GM13977 (cell line): Measurements from ENCODE around the gene MIAT.

ENCODE experiments used
- DNase-seq: peaks from one replicate; pipeline ENCODE4 v3.0.0; 2012; ENCODE audit warnings: low spot score
- CTCF ChIP-seq: IDR thresholded peaks from 2 replicates; pipeline ENCODE4 v1.5.1; 2012; ENCODE audit warnings: mild to moderate bottlenecking, control low read depth; ENCODE audit not compliant: insufficient read depth; ENCODE audit errors: extremely low read depth, missing control alignments
- in situ Hi-C: fragments of 300-500 bp; cut with MboI; formaldehyde crosslinking; loops from one replicate; pipeline ENCODE4 v1.12.0; 2022; ENCODE audit warnings: low sequenced_read_pairs, low pct_unique_long_range_greater_than_20kb, mixed read lengths, inconsistent platforms; ENCODE audit not compliant: unreplicated experiment

Gene MIAT

GRCh38 chr22:26619510-26619909 lies 37.9 kb upstream of the MIAT start:
- no peak for TF ChIP-seq CTCF
- no peak for DNase-seq
- in situ Hi-C loops: no loop called here

- in situ Hi-C loops: no loop called here
- TF ChIP-seq CTCF: no peak
- no peak for DNase-seq
Measured at GRCh38 chr22:26620197-26620596, 37.2 kb upstream of the MIAT start.

GRCh38 chr22:26621663-26622062 lies 35.7 kb upstream of the MIAT start, which contains the start of gene CRYBA4:
Gene CRYBA4, plus strand, starts transcription at chr22:26621963. Its CDS starts 634 bp downstream, at chr22:26622597.
- in situ Hi-C loops: no loop called here
- no peak for DNase-seq
- TF ChIP-seq CTCF: no peak

GRCh38 chr22:26623984-26624383 lies 33.4 kb upstream of the MIAT start:
- DNase-seq: no peak
- in situ Hi-C loops: no loop called here
- TF ChIP-seq CTCF: no peak

- TF ChIP-seq CTCF: no peak
- in situ Hi-C loops: no loop called here
- DNase-seq: no peak
Measured at GRCh38 chr22:26624803-26625202, 32.6 kb upstream of the MIAT start.

- in situ Hi-C loops: no loop called here
- TF ChIP-seq CTCF: no peak
- no peak for DNase-seq
Measured at GRCh38 chr22:26629988-26630761, 27.2 kb upstream of the MIAT start.
